ENCODE data around the gene FREM1.

DNA sequence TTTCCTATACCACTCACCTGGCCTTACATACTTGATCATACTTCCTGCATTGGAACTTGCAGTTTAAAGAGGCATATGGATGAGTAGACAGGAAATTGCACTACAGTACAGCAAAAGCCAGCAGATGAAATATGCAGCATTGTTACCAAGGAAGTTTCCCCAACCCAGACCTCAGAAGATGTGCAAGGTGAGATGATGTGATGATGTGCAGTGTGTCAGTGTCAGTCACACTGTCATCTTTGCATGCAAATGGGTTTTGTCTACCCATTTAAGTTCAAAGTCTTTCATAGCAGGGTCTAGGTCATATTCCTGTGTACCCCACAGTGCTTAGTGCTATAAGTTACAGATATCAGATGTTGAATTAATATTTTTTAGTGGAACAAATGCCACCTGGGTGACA lies 98.4 kb downstream of the FREM1 start:
- no peak for TF ChIP-seq LEF1 (IDR thresholded peaks at IDR 0.05; ENCODE audit: borderline replicate concordance)
- no peak for TF ChIP-seq FOXM1 (IDR thresholded peaks at IDR 0.05; ENCODE audit: borderline replicate concordance)
- TF ChIP-seq L3MBTL2 (conservative IDR thresholded peaks at IDR 0.05): no peak
- no peak for TF ChIP-seq TARDBP (IDR thresholded peaks at IDR 0.05)
- no peak for TF ChIP-seq SUZ12 (IDR thresholded peaks at IDR 0.05)
- no peak for TF ChIP-seq HDGF (IDR thresholded peaks at IDR 0.05; ENCODE audit: borderline replicate concordance)
- no peak for TF ChIP-seq SP1 (IDR thresholded peaks at IDR 0.05)
- TF ChIP-seq ELF4 (IDR thresholded peaks at IDR 0.05): no peak
- TF ChIP-seq FOXK2 (IDR thresholded peaks at IDR 0.05): no peak
- no peak for TF ChIP-seq ARNT (IDR thresholded peaks at IDR 0.05)

Data from HEK293T (cell line).